ENCODE measurements around the gene RNFT1. TPM values are rescaled to one million over a fixed set of nuclear protein-coding genes. Genes with fewer than 3 reads are reported as not detected.

The RNFT1 gene
- total and polyA plus RNA-seq, 4 donors, result 22.6 to 25.1 (median 23.7) TPM

DNA sequence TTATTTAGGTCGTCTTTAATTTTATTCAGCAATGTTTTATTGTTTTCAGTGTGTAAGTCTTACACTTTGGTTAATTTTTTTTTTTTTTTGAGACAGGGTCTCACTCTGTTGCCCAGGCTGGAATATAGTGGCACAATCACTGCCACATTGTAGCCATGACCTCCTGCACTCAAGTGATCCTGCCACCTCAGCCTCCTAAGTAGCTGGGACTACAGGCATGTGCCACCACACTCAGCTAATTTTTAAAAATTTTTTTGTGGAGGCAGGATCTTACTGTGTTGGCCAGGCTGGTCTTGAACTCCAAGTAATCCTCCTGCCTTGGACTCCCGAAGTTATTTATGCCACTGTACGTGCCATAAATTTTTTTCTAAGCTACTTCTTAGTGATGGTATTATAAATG lies 57.1 kb downstream of the RNFT1 start:
- DNase-seq (no peak), ATAC-seq (ENCODE audit: insufficient read depth, low FRiP score) (no peak)
- WGBS, 2 donors, result 94 to 95% methylated on average over 3 of the region's 3 CpGs
- TF ChIP-seq CTCF (IDR thresholded peaks at IDR 0.05; ENCODE audit: control extremely low read depth, extremely low read depth), result no peak
- no peaks in the 10 kb centered on the region for H3K4me1 ChIP-seq (ENCODE audit: control insufficient read depth in 5 of 5, insufficient read depth in 5 of 5, low read length in 5 of 5)
- H3K27me3 ChIP-seq (ENCODE audit: control insufficient read depth in 3 of 3, insufficient read depth in 3 of 3, low read length in 2 of 3), result no peaks in the 10 kb centered on the region
- H3K36me3 ChIP-seq (ENCODE audit: control insufficient read depth in 4 of 4, insufficient read depth in 4 of 4, low read length in 4 of 4), result peaks cover 0 to 8% (median 2%) of the 10 kb centered on the region in 4 donors
- H3K27ac ChIP-seq (ENCODE audit: low read depth in 1 of 2, low read length in 1 of 2), result no peak overlapping the region
- H3K4me3 ChIP-seq, result no peak overlapping the region
- H3K9ac ChIP-seq (ENCODE audit: insufficient read depth in 1 of 2, low read length in 2 of 2), result no peak overlapping the region
- H3K9me3 ChIP-seq (ENCODE audit: control insufficient read depth in 4 of 4, insufficient read depth in 3 of 4, low read length in 3 of 4), result no peaks in the 10 kb centered on the region

DNA sequence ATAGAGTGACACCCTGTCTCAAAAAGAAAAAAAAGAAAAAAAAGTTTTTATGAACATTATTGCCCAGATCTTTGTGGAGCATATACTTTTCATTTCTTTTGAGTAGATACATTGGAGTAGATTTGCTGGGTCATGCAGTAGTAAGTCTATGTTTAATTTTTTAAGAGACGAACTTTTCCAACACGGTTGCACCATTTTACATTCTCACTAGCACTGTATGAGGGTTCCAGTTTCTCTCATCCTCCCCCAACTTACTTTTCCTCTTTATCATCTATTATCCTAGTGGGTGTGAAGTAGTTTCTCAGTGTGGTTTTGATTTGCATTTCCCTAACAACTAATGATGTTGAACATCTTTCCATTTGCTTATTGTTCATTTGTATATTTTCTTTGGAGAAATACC lies 61.1 kb downstream of the RNFT1 start:
- Histone ChIP-seq H3K4me3 (no peak overlapping the region), H3K4me1 (ENCODE audit: control insufficient read depth in 5 of 5, insufficient read depth in 5 of 5, low read length in 5 of 5) (no peaks in the 10 kb centered on the region), H3K27me3 (ENCODE audit: control insufficient read depth in 3 of 3, insufficient read depth in 3 of 3, low read length in 2 of 3) (no peaks in the 10 kb centered on the region), H3K9ac (ENCODE audit: insufficient read depth in 1 of 2, low read length in 2 of 2) (no peak overlapping the region), H3K9me3 (ENCODE audit: control insufficient read depth in 4 of 4, insufficient read depth in 3 of 4, low read length in 3 of 4) (no peaks in the 10 kb centered on the region), H3K36me3 (ENCODE audit: control insufficient read depth in 4 of 4, insufficient read depth in 4 of 4, low read length in 4 of 4) (peaks cover 0 to 3% (median 0%) of the 10 kb centered on the region in 4 donors), H3K27ac (ENCODE audit: low read depth in 1 of 2, low read length in 1 of 2) (no peak overlapping the region)
- WGBS, 2 donors, result 91 to 94% methylated on average over 2 of the region's 2 CpGs
- no peak for TF ChIP-seq CTCF (IDR thresholded peaks at IDR 0.05; ENCODE audit: control extremely low read depth, extremely low read depth)
- DNase-seq (no peak), ATAC-seq (ENCODE audit: insufficient read depth, low FRiP score) (no peak)

Small RNA genes lying within 50 kb of the gene (small RNA-seq; reads per million reads assigned to genes)
- not detected for gene RPS29P21 (ENCODE audit: low replicate concordance)

Other genes with a start within 250 kb of the RNFT1 start
- gene TUBD1, start 71.8 kb downstream of the RNFT1 start, total RNA-seq, result 10 to 100 TPM in 1 of 2 donors, 1 to 10 TPM in 1; 5.7 to 15.3 TPM
- 1 to 10 TPM; 4.8 to 5.1 TPM for gene TUBD1, start 71.8 kb downstream of the RNFT1 start, polyA plus RNA-seq
- gene RPS6KB1, start 71.6 kb downstream of the RNFT1 start, total RNA-seq, result 10 to 100 TPM; 25.1 to 59.2 TPM
- gene RPS6KB1, start 71.6 kb downstream of the RNFT1 start, polyA plus RNA-seq, result 10 to 100 TPM in 1 of 2 donors, 1 to 10 TPM in 1; 8.7 to 10.0 TPM
- 10 to 100 TPM; 19.5 to 23.3 TPM for gene HEATR6, start 114.2 kb upstream of the RNFT1 start, total RNA-seq
- 1 to 10 TPM; 7.1 to 8.1 TPM for gene HEATR6, start 114.2 kb upstream of the RNFT1 start, polyA plus RNA-seq
- gene CA4, start 185.2 kb upstream of the RNFT1 start, total RNA-seq, result 10 to 100 TPM; 50.0 to 57.3 TPM
- 10 to 100 TPM; 57.3 to 57.6 TPM for gene CA4, start 185.2 kb upstream of the RNFT1 start, polyA plus RNA-seq

All from lung (tissue), 13 donors.